GM23248 (cell line): Measurements from ENCODE around the gene HES3.

Experiments
- EZH2 ChIP-seq: fragments of 200-600 bp; sonication (generic); IDR thresholded peaks from 2 replicates; pipeline ENCODE4 v1.6.1; 2018; ENCODE audit warnings: antibody characterized with exemption, mild to moderate bottlenecking; ENCODE audit not compliant: insufficient read depth, poor library complexity, severe bottlenecking
- EZH2phosphoT487 ChIP-seq: fragments of 200-600 bp; sonication (generic); IDR thresholded peaks from 2 replicates; pipeline ENCODE4 v1.6.1; 2018; ENCODE audit warnings: antibody characterized with exemption, moderate library complexity, mild to moderate bottlenecking, low read depth; ENCODE audit not compliant: insufficient read depth

DNA sequence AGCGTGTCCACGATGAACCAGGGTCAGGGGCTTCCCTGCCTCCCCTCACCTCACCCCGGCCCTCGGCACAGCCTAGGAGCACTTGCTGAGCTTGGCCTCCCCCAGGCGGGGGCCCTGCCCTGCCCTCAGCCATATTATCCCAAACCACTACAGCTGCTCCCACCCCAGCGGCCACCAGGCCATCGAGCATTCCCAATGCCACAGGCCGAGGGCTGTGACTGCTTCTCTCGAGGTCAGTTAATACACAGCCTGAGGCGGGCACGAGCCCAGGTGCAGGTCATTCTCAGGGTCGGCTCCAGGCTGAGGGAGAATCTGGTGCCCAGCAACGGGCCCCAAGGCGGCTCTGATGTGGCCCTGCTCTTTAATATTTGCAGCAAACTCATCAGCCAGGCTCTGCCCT, 25.3 kb downstream of the HES3 start:
- TF ChIP-seq EZH2 = no peak
- no peak for TF ChIP-seq EZH2phosphoT487
